Measurements from ENCODE around the gene DNAI2.
A peak's percentile ranks its signal among the peaks of the same experiment; 100 is the strongest.

Gene DNAI2

DNA sequence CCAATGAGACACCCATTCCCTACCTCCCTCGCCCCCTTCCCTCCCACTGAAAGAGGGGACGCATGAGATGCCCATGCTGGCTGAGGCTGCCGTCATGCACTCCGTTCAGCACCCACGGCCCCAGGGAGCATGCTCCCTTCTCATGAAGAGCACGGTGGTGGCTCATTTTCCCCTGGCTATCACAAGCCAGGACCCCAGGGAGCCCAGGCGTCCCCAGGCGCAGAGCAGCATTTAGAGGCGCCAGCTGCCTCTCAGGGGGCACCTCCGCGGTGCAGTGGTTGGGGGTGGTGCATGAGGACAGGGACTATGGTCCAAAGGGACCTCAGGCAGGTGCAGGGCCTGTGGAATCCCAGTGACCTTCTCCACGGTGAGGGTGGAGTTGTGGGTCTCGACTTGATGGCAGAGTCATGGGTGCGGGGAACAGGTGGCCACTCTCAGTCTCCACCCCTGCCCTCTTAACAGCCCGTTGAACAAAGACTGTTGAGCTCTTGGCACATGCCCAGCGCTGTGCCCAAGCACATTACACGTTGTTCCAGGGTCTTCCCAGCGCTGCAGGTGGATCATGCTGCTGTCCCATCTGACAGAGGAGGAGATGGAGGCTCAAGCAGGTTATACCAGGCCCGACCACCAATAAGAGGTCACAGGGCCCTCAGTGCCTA, 65.6 kb downstream of the DNAI2 start:
- no peak for DNase-seq (ENCODE audit: low spot score)

DNA sequence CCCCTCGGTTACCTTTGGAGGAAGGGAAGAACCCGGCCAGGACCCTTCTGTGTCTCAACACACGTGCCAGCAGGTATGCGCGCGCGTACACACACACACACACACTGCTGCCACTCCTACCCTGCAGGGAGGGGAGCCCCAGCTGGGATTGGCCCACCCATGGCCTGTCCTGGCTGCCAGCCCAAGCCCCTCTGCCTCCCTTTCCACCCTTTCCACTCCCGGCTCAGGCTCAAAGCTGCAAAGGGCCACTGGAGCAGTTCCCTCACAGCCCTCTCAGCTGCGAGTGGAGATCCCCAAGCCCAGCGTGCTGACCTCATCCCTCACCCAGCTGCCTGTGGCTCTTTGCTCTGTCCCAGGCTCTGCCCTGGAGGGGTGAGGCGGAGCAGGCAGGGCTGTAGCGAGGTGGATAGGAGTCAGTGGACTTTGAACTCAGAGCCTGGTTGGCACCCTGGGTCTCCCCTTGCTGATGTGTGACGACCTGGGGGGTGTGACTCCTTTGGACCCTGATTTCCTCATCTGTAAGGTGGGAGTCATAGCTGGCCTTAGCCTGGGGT, 66.5 kb downstream of the DNAI2 start:
- DNase-seq (ENCODE audit: low spot score): no peak

DNA sequence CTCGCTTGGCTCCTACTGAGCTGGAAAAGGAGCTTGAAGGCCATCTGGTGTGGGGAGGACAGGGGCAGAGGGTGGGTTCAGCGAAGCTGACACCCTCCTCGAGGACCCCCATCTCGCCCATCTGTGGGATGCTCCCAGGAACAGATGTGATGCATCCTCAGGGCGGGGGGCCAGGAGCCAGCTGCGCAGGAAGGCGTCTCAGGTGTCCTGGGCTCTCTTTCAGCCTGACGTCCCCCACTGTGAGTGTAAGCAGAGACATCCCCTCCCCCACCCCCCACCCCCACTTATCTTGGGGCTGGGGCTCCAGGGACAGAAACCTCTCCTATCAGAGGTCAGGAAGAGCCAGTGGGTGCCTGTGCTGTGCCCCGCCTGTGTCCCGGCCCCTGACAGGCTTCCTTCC, 68.2 kb downstream of the DNAI2 start:
- DNase-seq (ENCODE audit: low spot score): no peak

DNA sequence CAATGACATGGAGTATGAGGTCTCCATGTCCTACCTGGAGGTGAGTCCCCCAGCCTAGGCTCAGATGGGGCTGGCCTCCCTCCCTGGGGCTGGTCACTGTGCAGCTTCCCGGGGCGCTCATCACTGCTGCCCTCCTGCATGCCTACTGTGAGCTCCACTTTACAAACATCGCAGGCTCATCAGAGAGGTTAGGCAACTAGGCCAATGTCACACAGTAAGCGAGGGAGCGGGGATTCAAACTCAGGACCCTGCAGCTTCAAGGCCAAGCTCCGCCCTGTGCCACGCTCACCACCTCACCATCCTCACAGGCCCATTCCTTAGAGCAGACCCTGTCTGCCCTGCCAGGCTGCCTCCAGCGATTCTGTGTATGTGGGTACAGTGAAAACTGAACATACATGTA, 69.1 kb downstream of the DNAI2 start:
- DNase-seq (ENCODE audit: low spot score): no peak

DNA sequence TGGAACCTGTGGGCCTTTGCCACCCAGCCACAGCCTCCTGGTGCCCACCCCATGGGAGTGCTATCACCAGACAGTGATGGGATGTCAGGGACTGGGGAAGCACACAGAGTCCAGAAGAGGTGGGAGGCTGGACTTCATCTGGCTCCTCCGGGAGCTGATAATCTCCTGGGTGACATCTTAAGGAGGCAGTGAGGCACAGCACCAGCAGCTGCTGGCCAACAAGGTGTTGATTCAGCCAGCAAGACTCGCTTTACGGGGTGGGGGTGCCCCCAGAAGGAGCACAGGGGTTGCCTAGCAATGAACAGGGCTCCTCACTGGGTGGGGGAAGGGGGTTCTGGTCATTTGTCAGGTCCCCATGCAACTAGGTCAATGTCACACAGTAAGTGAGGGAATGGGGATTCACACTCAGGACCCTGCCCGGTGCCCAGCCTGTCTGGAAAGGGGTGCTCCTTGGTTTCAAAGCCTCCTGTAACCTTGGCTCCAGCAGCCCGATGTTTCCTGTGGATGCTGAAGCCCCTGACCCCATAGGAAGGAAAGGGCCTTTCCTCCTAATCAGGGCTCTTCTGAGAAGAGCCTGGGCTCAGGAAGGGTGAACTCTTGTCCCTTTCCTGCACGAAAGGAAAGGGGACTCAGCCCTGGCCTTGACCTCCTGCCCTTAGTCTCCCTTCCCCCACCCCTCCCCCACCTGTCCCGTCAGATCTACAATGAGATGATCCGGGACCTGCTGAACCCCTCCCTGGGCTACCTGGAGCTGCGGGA, 69.7 kb downstream of the DNAI2 start:
- DNase-seq (ENCODE audit: low spot score): no peak

DNA sequence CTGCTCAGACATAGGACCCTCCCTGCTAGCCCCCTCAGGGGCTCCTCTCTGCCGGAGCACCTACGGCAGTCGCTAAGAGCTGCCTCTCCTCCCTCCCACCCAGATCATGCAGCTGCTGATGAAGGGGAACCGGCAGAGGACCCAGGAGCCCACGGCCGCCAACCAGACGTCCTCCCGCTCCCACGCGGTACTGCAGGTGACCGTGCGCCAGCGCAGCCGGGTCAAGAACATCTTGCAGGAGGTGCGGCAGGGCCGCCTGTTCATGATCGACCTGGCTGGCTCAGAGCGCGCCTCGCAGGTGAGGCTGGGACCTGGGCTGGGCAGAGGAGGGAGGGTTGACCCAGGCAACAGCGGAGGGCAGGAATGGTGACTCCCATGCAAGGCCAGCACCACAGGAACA, 70.6 kb downstream of the DNAI2 start:
- DNase-seq (ENCODE audit: low spot score): no peak

DNA sequence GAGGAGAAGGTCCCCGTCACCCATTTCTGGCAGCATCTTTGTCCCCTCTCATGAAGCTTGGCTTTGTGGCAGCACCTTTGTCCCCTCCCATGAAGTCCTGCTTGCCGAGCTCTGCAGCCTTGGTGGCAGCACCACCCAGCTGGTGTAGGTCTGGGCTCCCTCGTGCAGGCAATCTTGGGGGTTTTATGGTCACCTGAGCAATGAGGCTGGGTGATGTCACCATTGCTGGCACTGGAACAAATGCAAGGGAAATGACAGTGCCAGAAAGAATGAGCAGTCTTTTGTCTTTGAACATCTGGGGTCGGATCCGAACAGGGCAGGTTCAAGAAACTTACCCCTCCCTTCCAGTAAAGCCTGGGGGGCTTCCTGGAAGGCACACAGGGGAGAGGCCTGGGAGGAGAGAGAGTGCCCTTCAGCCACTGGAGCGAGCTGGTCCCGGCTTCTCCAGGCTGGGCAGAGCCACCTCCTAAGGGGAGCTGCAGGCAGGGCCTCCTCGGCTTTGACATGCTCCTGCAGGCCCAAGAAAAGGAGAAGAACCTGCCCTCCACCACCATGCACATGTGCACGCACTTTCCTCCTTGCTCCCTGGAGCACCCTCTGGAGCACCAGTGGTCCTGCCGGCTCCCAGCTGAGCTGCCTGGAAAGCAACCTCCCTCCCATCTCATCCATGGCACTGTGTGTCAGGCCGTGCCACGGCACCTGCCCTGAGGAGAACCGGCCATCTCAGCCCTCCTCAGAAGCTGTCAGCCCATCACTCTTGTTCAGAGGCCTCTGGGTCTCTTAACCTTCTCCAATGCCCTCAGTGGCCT, 71.6 kb downstream of the DNAI2 start:
- no peak for DNase-seq (ENCODE audit: low spot score)

DNA sequence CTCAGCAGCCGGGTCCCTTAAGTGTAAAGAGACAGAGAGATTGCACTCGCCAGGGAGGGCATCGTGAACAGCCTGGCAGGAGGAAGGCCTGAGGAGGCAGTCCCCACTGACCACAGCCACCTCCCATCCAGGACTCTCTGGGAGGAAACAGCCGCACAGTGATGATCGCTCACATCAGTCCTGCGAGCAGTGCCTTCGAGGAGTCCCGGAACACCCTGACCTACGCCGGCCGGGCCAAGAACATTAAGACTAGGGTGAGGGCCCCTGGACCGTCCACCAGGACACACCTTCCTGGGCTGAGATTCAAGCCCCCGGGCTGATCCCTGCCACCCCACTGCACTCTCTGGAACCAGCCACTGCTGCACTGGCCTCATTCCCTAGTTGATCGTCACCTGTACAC, 73.6 kb downstream of the DNAI2 start:
- no peak for DNase-seq (ENCODE audit: low spot score)

DNA sequence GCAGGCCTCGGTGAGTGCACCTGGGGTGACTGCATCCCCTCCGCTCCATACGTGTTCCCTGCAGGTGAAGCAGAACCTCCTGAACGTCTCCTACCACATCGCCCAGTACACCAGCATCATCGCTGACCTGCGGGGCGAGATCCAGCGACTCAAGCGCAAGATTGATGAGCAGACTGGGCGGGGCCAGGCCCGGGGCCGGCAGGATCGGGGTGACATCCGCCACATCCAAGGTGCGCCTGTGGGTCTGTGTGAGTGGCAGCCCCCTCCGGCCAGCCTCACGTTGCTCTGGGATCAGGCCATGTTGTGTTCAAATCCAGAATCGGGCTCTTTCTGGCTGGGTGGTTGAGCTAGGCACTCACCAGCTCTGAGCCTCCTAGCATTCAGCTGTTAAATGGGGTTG, 75.1 kb downstream of the DNAI2 start:
- no peak for DNase-seq (ENCODE audit: low spot score)

DNA sequence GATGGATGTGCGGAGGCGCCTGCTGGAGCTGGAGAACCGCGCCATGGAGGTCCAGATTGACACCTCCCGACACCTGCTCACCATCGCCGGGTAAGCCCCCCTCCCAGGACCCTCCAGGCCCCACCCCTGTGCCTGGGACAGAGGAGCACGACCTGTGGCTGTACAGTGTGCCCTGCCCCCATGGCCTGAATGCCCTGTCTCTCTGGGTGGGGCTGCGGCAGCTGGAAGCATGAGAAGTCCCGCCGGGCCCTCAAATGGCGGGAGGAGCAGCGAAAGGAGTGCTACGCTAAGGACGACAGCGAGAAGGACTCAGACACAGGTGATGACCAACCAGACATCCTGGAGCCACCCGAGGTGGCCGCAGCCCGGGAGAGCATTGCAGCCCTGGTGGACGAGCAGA, 76.5 kb downstream of the DNAI2 start:
- no peak for DNase-seq (ENCODE audit: low spot score)

DNA sequence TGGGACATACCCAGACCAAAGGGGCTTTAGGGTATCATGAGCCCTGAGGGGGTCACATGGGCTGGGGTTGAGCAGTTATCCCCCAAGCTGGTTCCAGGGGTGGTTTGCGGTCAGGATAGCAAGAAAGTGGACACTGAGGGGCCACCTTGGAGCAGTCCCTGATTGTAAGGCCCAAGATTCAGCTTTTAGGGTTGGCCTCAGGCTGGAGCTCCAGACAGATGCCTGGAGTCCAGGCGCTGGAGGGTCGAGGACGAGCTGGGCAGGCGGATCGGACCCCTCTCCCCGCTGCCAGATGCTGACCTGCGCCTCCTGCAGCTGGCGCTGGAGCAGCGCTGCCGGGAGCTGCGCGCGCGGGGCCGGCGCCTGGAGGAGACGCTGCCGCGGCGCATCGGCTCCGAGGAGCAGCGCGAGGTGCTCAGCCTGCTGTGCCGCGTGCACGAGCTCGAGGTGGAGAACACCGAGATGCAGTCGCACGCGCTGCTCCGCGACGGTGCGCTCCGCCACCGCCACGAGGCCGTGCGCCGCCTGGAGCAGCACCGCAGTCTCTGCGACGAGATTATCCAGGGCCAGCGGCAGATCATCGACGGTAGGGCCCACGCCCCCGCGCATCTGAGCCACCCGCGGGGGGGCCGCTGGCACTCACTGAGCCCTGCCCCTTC, 77.6 kb downstream of the DNAI2 start:
- DNase-seq (ENCODE audit: low spot score): no peak

DNA sequence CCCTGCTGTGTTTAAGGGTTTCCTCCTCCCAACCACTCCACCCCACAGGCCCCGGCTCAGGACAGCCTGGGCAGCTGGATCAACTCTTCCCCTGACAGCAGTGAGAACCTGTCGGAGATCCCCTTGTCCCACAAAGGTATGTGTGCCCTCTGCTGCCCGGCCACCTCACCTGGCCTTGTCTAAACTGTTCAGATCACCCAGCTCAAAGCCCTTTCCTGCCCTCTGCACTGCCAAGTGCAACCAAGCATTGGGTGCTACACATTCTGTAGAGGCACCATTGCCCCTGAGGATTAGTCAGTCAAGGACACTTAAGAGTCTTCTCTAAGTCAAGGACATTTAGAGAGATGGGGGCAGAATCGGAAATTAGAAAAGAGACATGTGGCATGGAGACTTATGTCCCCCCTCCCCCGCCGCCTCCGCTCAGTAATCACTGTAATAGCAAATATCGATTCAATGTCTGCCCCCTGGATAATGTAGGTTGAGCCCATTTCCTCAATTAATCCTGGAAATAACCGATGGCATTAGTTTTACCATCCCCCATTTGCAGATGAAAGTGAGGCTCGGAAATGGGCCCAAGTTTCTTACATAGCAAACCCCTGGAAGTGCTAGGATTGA, 79.5 kb downstream of the DNAI2 start:
- no peak for DNase-seq (ENCODE audit: low spot score)

DNA sequence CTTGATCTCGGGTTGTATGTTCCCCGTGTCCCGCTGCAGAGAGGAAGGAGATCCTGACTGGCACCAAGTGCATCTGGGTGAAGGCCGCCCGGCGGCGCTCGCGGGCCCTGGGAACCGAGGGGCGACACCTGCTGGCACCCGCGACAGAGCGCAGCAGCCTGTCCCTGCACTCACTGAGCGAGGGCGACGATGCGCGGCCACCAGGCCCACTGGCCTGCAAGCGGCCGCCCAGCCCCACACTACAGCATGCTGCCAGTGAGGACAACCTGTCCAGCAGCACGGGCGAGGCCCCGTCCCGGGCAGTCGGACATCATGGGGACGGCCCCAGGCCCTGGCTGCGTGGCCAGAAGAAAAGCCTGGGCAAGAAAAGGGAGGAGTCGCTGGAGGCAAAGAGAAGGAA, 80.1 kb downstream of the DNAI2 start:
- DNase-seq (ENCODE audit: low spot score): peak; percentile 19

DNA sequence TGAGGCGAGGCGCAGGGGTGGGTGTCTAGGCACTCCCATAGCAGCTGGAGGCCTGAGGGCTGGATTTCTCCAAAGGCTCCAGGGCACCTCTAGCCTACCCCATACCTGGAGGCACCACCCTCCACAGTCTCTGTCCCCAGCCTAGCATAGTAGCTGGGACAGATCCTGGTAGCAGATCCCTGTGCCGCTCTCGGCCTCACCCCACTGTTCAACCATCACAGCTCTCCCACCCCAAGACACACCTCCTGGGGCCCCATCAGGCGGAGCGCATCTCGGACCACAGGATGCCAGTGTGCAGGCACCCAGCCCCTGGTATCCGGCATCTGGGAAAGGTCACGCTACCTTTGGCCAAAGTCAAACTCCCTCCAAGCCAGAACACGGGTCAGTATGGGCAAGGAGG, 80.5 kb downstream of the DNAI2 start:
- no peak for DNase-seq (ENCODE audit: low spot score)

DNA sequence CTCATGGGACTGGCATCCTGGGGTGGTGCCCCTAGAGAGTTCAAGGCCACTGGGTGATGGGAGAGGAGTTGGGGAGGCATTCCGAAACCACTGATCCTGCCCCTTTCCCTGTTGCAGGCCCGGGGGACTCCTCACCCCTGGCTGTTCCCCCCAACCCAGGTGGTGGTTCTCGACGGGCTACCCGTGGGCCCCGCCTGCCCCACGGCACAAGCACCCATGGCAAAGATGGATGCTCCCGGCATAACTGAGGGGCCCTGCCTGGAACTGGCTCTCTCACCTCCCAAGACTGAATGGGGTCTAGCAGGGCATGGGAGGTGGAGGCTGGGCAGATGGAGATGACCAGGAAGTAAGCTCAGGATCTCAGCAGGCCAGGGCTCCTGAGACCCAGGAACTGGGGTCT, 81.0 kb downstream of the DNAI2 start:
- DNase-seq (ENCODE audit: low spot score): no peak

DNA sequence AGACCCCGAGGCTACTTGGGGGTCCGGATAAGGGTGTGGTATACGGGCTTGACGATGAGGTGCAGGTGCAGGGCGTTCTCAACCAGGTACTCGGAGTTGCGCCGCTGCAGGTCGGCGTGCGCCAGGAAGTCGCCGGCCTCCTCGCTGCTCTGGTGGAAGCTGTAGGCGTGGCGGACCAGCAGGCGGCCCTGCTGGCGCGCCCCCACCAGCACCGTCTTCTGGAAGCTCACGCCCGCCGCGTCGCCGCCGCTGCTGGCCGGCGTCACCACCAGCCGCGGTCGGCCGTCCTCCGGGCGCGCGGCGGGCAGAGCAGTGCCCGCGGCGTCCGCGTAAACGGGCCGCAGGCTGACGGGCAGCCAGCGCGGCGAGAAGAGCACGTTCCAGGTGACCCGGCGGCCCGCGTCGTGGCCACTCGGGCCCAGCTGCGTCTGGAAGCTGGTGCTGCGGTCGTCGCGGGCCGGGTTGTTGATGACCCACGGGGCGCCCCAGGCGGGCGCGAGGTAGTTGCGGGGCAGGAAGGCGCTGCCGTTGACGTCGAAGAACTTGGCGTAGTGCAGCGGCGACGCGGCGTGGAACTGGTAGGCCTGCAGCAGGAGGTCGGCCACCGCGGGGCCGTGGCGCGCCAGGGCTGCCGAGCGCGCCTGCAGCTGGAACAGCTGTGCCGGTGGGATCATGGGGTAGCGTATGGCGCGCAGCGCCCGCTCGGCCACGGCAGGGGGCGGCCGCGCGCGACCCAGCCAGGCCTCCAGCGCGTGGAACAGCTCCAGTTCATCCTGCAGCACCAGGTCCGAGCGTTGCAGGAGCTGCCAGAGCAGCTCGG, 82.8 kb downstream of the DNAI2 start:
- DNase-seq (ENCODE audit: low spot score): no peak

DNA sequence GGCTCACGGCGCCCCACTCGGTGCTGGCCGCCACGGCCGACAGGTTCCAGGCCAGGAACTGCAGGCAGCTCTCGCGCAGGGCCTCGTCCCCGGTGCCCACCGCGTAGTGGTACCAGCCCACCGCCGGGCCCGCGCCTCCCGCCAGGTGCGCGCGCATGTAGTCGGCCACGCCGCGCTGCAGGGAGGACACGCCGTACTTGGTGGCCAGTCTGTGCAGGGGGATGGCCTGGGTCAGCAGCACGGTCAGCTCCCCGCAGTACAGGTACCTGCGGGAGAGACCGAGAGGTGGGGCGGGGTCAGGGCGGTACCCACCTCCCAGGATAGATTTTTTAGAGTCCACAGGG, 83.4 kb downstream of the DNAI2 start:
- no peak for DNase-seq (ENCODE audit: low spot score)

DNA sequence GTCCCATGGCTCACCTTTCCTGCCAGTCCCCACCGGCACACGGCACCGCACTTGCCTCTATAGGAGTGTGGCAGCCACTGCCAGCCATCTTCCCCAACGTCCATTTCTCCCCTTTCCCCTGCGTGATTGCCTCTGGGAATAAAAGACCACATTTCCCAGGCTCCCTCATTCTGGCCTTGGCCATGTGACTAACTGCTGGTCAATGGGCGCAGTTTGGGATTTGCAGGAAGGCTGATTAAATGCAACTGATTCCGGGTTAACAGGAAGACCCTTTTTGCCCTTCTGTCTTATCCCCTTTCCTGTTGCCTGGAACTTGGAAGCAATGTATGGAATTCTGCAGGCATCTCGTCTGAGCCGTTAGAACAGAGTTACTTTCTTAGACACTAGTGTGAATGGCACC, 84.7 kb downstream of the DNAI2 start:
- DNase-seq (ENCODE audit: low spot score): no peak

DNA sequence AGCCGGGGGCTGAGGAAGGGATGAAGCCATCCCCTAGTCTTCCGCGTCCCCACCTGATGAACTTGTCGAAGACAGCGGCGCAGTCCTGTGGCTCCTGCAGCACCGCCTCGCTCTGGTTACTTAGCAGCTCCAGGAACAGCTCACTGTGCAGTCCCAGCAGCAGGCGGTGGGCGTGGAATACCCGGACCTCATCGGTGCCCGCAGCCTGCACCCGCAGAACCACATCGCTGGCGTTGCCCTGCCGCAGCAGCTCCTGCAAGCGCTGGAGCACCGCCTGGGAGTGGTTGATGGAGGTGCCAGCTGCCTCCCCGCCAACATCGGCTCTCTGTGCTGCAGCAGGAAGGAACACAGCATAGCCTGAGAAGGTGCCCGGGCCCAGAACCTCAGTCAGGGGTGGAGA, 85.9 kb downstream of the DNAI2 start:
- DNase-seq (ENCODE audit: low spot score): no peak

DNA sequence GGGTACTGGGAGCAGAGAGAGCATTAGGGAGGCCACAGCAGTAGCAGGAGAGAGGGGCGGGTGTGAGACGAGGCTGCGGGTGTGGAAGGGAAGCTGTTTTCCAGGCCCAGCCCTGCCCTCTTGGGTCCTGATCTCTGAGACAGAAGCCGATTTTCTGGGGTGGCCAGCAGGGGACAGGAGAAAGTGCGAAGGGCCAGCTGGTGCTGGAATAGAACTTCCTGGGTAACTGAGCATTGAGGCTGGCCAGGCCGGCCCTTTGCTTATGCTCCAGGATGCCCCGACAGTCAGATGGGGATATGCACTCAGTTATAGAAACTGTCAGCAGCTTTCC, 86.8 kb downstream of the DNAI2 start:
- DNase-seq (ENCODE audit: low spot score): no peak
